OCI-LY1 (cell line): ENCODE measurements around the gene ADCK1.
"Not testable (repeated sequence)": the region's sequence is repeated elsewhere in the genome, so short reads cannot be mapped to it uniquely, and the experiment has no call there.

Experiments
- H2AFZ ChIP-seq: fragments of 200-600 bp; sonication (generic), shearing (Covaris generic); 2 replicates; pipeline ENCODE4 v1.6.0; 2014; ENCODE audit warnings: antibody characterized with exemption, mild to moderate bottlenecking, low read length
- H3F3A ChIP-seq: fragments of 200-600 bp; sonication (generic), shearing (Covaris generic); 2 replicates; pipeline ENCODE4 v1.6.0; 2014; ENCODE audit warnings: mild to moderate bottlenecking, antibody characterized with exemption, low read length, moderate library complexity; ENCODE audit not compliant: insufficient read depth
- H3K27ac ChIP-seq: fragments of 200-600 bp; sonication (generic); 2 replicates; pipeline ENCODE4 v1.5.1; 2014; ENCODE audit warnings: low read length, mixed run types, mild to moderate bottlenecking, low read depth; ENCODE audit not compliant: poor library complexity, severe bottlenecking
- H3K27me3 ChIP-seq: fragments of 200-600 bp; sonication (generic); 2 replicates; pipeline ENCODE4 v1.6.0; 2014; ENCODE audit warnings: antibody characterized with exemption, mild to moderate bottlenecking, low read length, moderate library complexity; ENCODE audit not compliant: insufficient read depth
- H3K36me3 ChIP-seq: fragments of 200-600 bp; sonication (generic); 2 replicates; pipeline ENCODE4 v1.6.1; 2014; ENCODE audit warnings: mild to moderate bottlenecking, antibody characterized with exemption, low read length, moderate library complexity, mixed read lengths; ENCODE audit not compliant: insufficient read depth
- H3K4me1 ChIP-seq: fragments of 200-600 bp; sonication (generic); 2 replicates; pipeline ENCODE4 v1.5.1; 2014; ENCODE audit warnings: mild to moderate bottlenecking, low read length, moderate library complexity; ENCODE audit not compliant: insufficient read depth, severe bottlenecking
- H3K4me2 ChIP-seq: fragments of 200-600 bp; sonication (generic), shearing (Covaris generic); 2 replicates; pipeline ENCODE4 v1.6.1; 2014; ENCODE audit warnings: low read length
- H3K4me3 ChIP-seq: fragments of 200-600 bp; sonication (generic); 2 replicates; pipeline ENCODE4 v1.5.1; 2014; ENCODE audit warnings: low read length, low read depth, mild to moderate bottlenecking, mixed read lengths; ENCODE audit not compliant: poor library complexity, severe bottlenecking
- H3K79me2 ChIP-seq: fragments of 200-600 bp; shearing (Covaris generic); 2 replicates; pipeline ENCODE4 v1.6.1; 2016; ENCODE audit warnings: mixed run types, low read length, mixed read lengths; ENCODE audit not compliant: insufficient read depth
- H3K9ac ChIP-seq: fragments of 200-600 bp; sonication (generic), shearing (Covaris generic); 2 replicates; pipeline ENCODE4 v1.6.1; 2014; ENCODE audit warnings: mild to moderate bottlenecking, low read length, mixed read lengths
- H3K9me2 ChIP-seq: fragments of 200-600 bp; sonication (generic), shearing (Covaris generic); 2 replicates; pipeline ENCODE4 v1.6.1; 2014; ENCODE audit warnings: low read depth, mild to moderate bottlenecking, low read length, mixed read lengths
- H3K9me3 ChIP-seq: fragments of 200-600 bp; shearing (Covaris generic); 2 replicates; pipeline ENCODE4 v1.6.1; 2014; ENCODE audit warnings: low read length, mixed read lengths
- H4K20me1 ChIP-seq: fragments of 200-600 bp; sonication (generic), shearing (Covaris generic); 2 replicates; pipeline ENCODE4 v1.6.0; 2016; ENCODE audit warnings: mild to moderate bottlenecking, low read length; ENCODE audit not compliant: insufficient read depth
- EZH2 ChIP-seq: fragments of 200-600 bp; sonication (generic), shearing (Covaris generic); IDR thresholded peaks from 2 replicates; pipeline ENCODE4 v1.8.0; 2017; ENCODE audit warnings: borderline replicate concordance, mixed run types, mild to moderate bottlenecking, antibody characterized with exemption, low read length, moderate library complexity, mixed read lengths
- TF ChIP-seq, protein P1 (sequence below): fragments of 200-600 bp; sonication (generic), shearing (Covaris generic); IDR thresholded peaks from 2 replicates; pipeline ENCODE4 v1.5.1; 2017; ENCODE audit warnings: mild to moderate bottlenecking, antibody characterized with exemption, low read length, moderate library complexity, mixed read lengths

The ADCK1 gene

DNA sequence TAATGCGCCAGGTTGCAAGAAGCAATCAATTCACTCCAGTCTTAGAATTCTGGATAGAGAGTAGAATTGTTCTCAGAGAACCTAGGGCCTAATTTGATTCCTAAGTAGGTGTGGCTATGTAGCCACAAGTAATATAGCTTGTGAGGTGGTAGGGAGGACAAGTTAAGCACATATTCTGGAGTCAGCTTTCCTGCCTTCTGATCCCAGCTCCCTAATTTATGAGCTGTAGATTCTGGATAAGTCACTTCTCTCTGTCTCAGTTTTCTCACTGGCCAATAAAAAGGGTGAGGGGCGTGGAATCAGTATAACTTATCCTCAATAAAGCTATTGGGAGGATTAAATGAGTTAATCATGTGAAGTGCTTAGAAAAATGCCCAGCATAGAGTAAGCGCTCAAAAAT is 35.9 kb upstream of the ADCK1 start:
- H3K79me2 ChIP-seq, result peaks cover 16% of the 10 kb centered on the region
- H3K4me3 ChIP-seq, result no peak overlapping the region
- H3F3A ChIP-seq, result no peaks in the 10 kb centered on the region
- no peak overlapping the region for H3K4me2 ChIP-seq
- H3K36me3 ChIP-seq, result peaks cover 7% of the 10 kb centered on the region; the same call in 1 of the 2 replicates
- H3K27ac ChIP-seq, result no peak overlapping the region
- no peak overlapping the region for H2AFZ ChIP-seq
- H3K27me3 ChIP-seq, result no peaks in the 10 kb centered on the region
- H3K9ac ChIP-seq, result no peak overlapping the region
- H3K9me3 ChIP-seq, result no peaks in the 10 kb centered on the region
- TF ChIP-seq EZH2, result no peak
- TF ChIP-seq, protein P1, sequence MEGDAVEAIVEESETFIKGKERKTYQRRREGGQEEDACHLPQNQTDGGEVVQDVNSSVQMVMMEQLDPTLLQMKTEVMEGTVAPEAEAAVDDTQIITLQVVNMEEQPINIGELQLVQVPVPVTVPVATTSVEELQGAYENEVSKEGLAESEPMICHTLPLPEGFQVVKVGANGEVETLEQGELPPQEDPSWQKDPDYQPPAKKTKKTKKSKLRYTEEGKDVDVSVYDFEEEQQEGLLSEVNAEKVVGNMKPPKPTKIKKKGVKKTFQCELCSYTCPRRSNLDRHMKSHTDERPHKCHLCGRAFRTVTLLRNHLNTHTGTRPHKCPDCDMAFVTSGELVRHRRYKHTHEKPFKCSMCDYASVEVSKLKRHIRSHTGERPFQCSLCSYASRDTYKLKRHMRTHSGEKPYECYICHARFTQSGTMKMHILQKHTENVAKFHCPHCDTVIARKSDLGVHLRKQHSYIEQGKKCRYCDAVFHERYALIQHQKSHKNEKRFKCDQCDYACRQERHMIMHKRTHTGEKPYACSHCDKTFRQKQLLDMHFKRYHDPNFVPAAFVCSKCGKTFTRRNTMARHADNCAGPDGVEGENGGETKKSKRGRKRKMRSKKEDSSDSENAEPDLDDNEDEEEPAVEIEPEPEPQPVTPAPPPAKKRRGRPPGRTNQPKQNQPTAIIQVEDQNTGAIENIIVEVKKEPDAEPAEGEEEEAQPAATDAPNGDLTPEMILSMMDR, result no peak
- H4K20me1 ChIP-seq, result no peaks in the 10 kb centered on the region
- H3K9me2 ChIP-seq, result no peaks in the 10 kb centered on the region
- H3K4me1 ChIP-seq, result peaks cover 36% of the 10 kb centered on the region

DNA sequence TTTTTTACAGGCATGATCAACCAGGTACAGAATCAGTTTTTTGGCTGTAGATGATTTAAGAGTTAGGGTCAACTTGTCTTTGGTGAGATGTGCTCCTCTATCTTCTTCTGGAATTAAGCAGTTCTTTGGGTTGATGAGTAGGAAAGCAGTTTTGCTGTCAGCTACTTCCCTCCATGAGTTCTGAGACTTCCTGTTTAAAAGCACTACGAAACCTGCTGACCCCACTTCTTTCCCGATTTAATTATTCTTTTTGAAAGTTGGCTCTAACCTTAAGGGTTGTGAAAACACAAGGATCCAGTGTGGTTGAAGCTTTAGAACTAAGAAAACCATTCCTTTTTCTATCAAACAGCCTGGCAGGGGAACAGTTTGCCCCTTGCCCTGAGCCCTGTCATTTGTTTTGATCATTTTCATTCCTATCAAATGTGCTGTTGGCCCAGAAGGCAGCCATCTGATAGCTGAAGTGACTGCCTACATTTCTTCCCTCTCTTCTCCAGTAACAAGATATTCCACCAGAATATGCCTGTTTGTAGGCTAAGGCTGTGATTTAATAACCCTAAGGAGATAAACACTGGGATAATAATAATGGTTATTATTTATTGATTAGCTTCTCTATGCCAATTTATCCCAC is 31.4 kb upstream of the ADCK1 start:
- H2AFZ ChIP-seq, H3K36me3 ChIP-seq, H3K9me3 ChIP-seq, H3K4me1 ChIP-seq, H3K9me2 ChIP-seq, H3F3A ChIP-seq, H3K27me3 ChIP-seq, H3K27ac ChIP-seq, H3K79me2 ChIP-seq, H3K9ac ChIP-seq, H3K4me3 ChIP-seq, H3K4me2 ChIP-seq, H4K20me1 ChIP-seq: not testable (repeated sequence)

DNA sequence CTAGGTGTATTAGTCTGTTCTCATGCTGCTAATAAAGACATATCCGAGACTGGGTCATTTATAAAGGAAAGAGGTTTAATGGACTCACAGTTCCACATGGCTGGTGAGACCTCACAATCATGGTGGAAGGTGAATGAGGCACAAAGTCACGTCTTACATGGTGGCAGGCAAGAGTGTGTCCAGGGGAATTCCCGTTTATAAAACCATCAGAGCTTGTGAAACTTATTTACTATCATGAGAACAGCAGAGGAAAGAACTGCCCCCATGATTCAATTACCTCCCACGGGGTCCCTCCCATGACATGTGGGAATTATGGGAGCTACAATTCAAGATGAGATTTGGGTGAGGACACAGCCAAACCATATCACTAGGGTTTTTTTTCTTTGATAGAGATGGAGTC is 25.9 kb upstream of the ADCK1 start:
- H3K9ac ChIP-seq, H3K36me3 ChIP-seq, H3K4me1 ChIP-seq, H3F3A ChIP-seq, H3K9me3 ChIP-seq, H3K27ac ChIP-seq, H4K20me1 ChIP-seq, H3K9me2 ChIP-seq, H3K4me3 ChIP-seq, H3K27me3 ChIP-seq, H2AFZ ChIP-seq, H3K79me2 ChIP-seq, H3K4me2 ChIP-seq: not testable (repeated sequence)

DNA sequence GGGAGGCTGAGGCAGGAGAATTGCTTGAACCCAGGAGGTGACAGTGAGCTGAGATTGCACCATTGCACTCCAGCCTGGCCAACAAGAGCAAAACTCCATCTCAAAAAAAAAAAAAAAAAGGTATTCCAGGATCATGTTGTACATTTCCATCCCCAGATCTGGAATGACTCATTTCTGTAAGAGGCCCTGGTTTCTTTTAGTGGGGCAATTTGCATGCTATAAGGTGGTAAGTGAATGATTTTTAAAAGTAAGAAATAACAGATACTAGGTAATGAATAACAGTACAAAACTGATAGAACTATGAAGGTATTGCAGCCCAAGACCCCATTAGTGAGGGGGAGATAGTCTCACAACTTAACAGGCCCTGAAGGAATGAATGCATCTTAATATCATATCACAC is 17.7 kb upstream of the ADCK1 start:
- H3K9ac ChIP-seq, result no peak overlapping the region
- H3K4me2 ChIP-seq, result no peak overlapping the region
- no peaks in the 10 kb centered on the region for H4K20me1 ChIP-seq
- no peaks in the 10 kb centered on the region for H3F3A ChIP-seq
- H3K27ac ChIP-seq, result no peak overlapping the region
- no peak overlapping the region for H2AFZ ChIP-seq
- no peaks in the 10 kb centered on the region for H3K36me3 ChIP-seq
- no peak overlapping the region for H3K4me3 ChIP-seq
- H3K79me2 ChIP-seq, result no peaks in the 10 kb centered on the region
- no peak for TF ChIP-seq EZH2
- TF ChIP-seq, protein P1, result no peak
- H3K4me1 ChIP-seq, result no peaks in the 10 kb centered on the region
- no peaks in the 10 kb centered on the region for H3K9me2 ChIP-seq
- H3K27me3 ChIP-seq, result 0 out of 2 replicates have a peak, but pooled peaks cover 4% of the 10 kb centered on the region
- H3K9me3 ChIP-seq, result no peaks in the 10 kb centered on the region
